Measurements from ENCODE around the gene RDM1. TPM values are rescaled to one million over a fixed set of nuclear protein-coding genes. Genes with fewer than 3 reads are reported as not detected.

Gene RDM1
- total and polyA plus RNA-seq, 9 donors: 0.33 TPM; not detected in 8

GRCh38 chr17:35969558-35970380 is 39.2 kb upstream of the RDM1 start:
- Histone ChIP-seq H3K4me1 (ENCODE audit: insufficient read depth) (no peaks in the 10 kb centered on the region), H3K9me3 (no peaks in the 10 kb centered on the region), H3K27ac (no peak overlapping the region), H3K4me3 (no peak overlapping the region), H3K27me3 (no peaks in the 10 kb centered on the region), H3K36me3 (no peaks in the 10 kb centered on the region)
- WGBS, 3 donors: 39 to 40% (median 39%) methylated on average over 8 of the region's 8 CpGs
- TF ChIP-seq CTCF (IDR thresholded peaks at IDR 0.05) (peak; percentile 48 to 62 (median 60)), EP300 (IDR thresholded peaks at IDR 0.05) (no peak)
- peak; percentile 28 to 80 (median 67) for DNase-seq
- intact Hi-C loops (cut with DNase I): loop anchor here in 2 of 4 donors (10.0 kb wide), 2 partner anchors 505 to 515 kb away; partner anchors contain the start of gene ZNHIT3 (in 1 of the 2)

GRCh38 chr17:35968520-35969054 is 38.0 kb upstream of the RDM1 start:
- no peaks in the 10 kb centered on the region for H3K4me1 ChIP-seq (ENCODE audit: insufficient read depth)
- intact Hi-C loops (cut with DNase I): no loop called here
- WGBS, 3 donors: 71 to 76% (median 71%) methylated on average over 10 of the region's 10 CpGs
- H3K36me3 ChIP-seq: no peaks in the 10 kb centered on the region
- no peaks in the 10 kb centered on the region for H3K27me3 ChIP-seq
- no peak overlapping the region for H3K4me3 ChIP-seq
- H3K27ac ChIP-seq: no peak overlapping the region
- DNase-seq: no peak
- no peak for TF ChIP-seq EP300 (IDR thresholded peaks at IDR 0.05)
- TF ChIP-seq CTCF (IDR thresholded peaks at IDR 0.05): no peak
- no peak for TF ChIP-seq POLR2A (IDR thresholded peaks at IDR 0.05)
- no peaks in the 10 kb centered on the region for H3K9me3 ChIP-seq

GRCh38 chr17:35965272-35965671 is 34.7 kb upstream of the RDM1 start:
- Histone ChIP-seq H3K9me3 (no peaks in the 10 kb centered on the region), H3K4me1 (ENCODE audit: insufficient read depth) (no peaks in the 10 kb centered on the region), H3K27ac (no peak overlapping the region), H3K27me3 (no peaks in the 10 kb centered on the region), H3K4me3 (no peak overlapping the region), H3K36me3 (no peaks in the 10 kb centered on the region)
- no peak for TF ChIP-seq CTCF (IDR thresholded peaks at IDR 0.05)
- no peak for TF ChIP-seq EP300 (IDR thresholded peaks at IDR 0.05)
- no peak for TF ChIP-seq POLR2A (IDR thresholded peaks at IDR 0.05)
- WGBS, 3 donors: 88 to 91% (median 91%) methylated on average over 7 of the region's 7 CpGs
- intact Hi-C loops (cut with DNase I): no loop called here
- no peak for DNase-seq

- no peak overlapping the region for H3K27ac ChIP-seq
- 70 to 82% (median 73%) methylated on average over 6 of the region's 6 CpGs for WGBS, 3 donors
- no peak overlapping the region for H3K4me3 ChIP-seq
- TF ChIP-seq POLR2A (IDR thresholded peaks at IDR 0.05) (no peak), CTCF (IDR thresholded peaks at IDR 0.05) (no peak), EP300 (IDR thresholded peaks at IDR 0.05) (no peak)
- DNase-seq: no peak
- no peaks in the 10 kb centered on the region for H3K4me1 ChIP-seq (ENCODE audit: insufficient read depth)
- H3K27me3 ChIP-seq: no peaks in the 10 kb centered on the region
- H3K9me3 ChIP-seq: no peaks in the 10 kb centered on the region
- intact Hi-C loops (cut with DNase I): no loop called here
- no peaks in the 10 kb centered on the region for H3K36me3 ChIP-seq
These were observed 33.1 kb upstream of the RDM1 start for GRCh38 chr17:35963663-35964062.
